GM12891 (cell line): ENCODE measurements around the gene UFSP2.
"Not testable (repeated sequence)": the region's sequence is repeated elsewhere in the genome, so short reads cannot be mapped to it uniquely, and the experiment has no call there.

Experiments used
- POLR2A ChIP-seq: IDR thresholded peaks from 2 replicates; pipeline ENCODE4 v1.6.1; 2011; ENCODE audit warnings: low read depth, low read length, control low read depth
- POLR2AphosphoS5 ChIP-seq: IDR thresholded peaks from 2 replicates; pipeline ENCODE4 v1.6.1; 2011; ENCODE audit warnings: low read depth, low read length, control low read depth
- POU2F2 ChIP-seq: IDR thresholded peaks from 2 replicates; pipeline ENCODE4 v1.6.1; 2011; ENCODE audit warnings: low read depth, mild to moderate bottlenecking, control low read depth, low read length, moderate library complexity

DNA sequence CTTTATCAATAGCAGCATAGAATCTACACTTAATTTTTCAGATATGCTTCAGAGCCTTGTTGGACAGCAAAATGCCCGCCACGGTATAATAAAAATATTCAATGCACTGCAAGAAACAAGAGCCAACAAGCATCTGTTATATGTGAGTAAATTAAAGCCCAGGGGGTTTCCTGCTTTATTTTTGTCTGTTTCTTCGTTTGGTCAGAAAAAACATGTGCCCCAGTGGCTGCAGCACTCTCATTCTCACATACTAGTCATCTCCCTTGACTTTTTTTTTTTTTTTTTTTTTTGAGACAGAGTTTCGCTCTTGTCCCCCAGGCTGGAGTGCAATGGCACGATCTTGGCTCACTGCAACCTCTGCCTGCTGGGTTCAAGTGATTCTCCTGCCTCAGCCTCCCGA lies 63.2 kb downstream of the UFSP2 start:
- not testable (repeated sequence) for TF ChIP-seq POLR2AphosphoS5, POLR2A, POU2F2
